Activated CD8-positive, alpha-beta memory T cell treated with anti-CD3 and anti-CD28 coated beads for 24 hours (primary cell): Measurements from ENCODE around the gene TPI1.

ENCODE experiments used
- DNase-seq: peaks from one replicate; pipeline ENCODE4 v3.0.0-alpha.2; 2020

Gene TPI1

DNA sequence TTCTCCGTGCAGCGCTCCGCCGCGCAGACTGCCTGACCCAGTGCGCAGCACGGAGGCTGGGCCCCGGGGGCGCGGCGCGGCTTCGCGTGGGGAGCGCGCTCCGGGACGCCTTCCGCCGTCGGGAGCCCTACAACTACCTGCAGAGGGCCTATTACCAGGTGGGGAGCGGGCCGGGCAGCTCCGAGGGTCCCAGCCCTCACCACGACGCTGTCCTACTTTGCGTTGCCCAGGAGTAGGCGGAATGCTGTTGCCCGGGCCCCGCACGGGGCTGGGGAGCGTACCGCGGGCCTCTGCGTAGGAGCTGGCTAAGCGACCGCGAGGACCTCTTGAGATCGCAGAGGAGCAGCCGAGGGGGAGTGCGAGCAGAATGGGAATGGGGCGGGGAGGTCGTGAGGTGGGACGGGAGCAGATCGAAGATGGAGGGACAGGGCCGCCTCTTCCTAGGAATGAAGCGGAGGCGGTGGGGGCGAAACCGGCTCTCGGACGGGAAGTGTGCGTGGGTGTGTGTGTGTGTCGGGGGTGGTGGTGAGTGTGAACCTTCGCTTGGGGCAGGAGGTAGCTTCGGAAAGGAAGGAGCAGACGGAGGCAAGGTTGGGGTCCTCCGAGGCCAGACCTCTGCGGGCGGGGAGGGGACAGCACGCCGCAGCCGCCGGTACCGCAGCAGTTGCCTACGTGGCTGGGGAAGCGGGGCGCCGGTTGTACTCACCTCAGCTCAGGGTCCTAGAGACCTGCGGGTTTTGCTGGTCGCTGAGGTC is 38.4 kb upstream of the TPI1 start:
- peak; percentile 76 for DNase-seq

DNA sequence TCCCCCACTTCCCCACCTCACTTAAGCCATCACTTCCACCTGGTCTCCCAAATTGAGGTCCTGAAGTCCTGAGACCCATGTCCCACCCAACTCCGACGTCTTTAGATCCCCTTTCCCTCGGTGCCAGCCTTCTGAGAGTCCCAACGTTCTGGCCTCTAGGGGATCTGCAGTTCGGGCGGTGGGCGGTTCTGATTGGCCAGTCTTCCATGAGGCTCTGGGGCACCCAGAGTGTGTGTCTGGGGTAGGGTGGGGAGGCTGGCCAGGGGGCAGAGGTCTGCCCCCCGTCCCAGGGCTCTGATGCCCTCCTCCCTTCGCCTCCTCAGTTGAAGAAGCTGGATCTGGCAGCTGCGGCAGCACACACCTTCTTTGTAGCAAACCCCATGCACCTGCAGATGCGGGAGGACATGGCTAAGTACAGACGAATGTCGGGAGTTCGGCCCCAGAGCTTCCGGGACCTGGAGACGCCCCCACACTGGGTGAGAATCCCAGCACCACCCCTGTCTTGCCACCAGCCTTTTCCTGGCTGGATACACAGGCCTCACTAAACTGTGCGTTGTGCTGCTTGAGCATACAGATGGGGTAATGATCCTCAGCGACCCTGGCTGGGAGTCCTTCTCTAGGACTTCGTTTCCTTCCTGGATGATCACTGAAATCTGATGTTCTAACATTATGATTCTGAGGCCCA is 37.7 kb upstream of the TPI1 start:
- no peak for DNase-seq

DNA sequence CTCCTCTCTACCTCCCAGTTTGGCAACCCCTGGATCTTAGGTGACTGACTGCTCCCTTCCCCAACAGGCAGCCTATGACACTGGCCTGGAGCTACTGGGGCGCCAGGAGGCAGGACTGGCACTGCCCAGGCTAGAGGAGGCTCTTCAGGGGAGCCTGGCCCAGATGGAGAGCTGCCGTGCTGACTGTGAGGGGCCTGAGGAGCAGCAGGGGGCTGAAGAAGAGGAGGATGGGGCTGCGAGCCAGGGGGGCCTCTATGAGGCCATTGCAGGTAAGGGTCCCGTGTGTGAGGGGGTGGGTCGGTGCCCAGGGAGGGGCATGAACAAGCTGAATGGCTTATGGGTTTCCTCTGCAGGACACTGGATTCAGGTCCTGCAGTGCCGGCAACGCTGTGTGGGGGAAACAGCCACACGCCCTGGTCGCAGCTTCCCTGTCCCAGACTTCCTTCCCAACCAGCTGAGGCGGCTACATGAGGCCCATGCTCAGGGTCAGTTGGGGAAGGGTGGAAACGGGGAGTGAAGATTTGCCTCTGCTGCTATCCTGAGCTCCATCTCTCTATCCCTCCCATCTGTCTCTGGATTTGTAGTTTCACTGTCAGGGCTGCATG is 36.9 kb upstream of the TPI1 start:
- no peak for DNase-seq

DNA sequence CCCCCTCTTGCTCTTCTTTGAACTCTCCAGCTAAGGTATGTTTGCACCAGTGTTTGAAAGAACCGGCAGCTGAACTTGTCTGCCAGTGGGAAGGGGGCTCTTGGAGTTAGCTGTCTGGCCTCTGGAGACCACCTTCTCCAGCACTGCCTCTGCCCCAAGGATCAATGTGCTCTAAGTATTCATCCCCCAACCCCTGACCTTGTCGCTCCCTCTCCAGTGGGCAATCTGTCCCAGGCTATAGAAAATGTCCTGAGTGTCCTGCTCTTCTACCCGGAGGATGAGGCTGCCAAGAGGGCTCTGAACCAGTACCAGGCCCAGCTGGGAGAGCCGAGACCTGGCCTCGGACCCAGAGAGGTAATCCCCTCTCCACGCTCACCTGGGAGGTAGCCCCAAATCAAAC is 36.3 kb upstream of the TPI1 start:
- no peak for DNase-seq

DNA sequence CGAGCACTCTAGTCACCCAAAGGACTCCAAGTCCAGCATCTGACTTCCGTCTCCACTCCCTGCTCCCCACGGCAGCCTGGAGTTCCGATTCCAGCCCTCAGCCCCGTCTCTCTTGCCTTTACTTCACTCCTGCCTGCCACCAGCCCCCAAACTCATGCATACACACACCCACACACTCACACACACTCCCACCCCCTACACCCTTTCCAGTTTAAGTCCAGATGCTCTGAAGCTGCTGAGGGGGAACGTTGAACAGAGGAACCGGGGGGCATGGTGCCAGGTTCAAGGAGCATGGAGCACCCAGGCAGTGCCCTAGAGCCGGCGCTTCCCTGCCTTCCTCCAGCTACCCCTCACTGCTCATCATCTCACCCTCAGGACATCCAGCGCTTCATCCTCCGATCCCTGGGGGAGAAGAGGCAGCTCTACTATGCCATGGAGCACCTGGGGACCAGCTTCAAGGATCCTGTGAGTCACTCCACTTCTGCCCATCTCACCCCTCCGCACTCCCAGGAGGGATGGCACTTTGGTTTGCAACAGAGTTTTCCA is 35.8 kb upstream of the TPI1 start:
- no peak for DNase-seq

DNA sequence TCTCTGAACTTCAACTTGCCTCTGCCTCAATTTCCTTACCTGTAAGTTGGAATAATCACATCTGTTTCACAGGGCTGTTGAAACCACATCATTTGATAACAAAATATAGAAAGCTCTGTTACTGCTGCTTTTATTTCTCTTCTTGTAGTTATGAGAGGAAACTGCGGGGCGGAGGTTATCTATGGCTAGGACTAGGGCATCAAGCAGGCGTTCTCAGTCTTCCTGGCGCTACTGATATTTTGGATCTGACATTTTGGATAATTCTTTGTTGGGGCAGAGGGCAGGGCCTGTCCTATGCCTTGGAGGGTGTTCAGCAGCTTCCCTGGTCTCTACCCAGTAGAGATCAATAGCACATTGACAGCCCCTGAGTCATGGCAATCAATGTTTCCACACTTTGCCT is 35.2 kb upstream of the TPI1 start:
- DNase-seq: no peak

DNA sequence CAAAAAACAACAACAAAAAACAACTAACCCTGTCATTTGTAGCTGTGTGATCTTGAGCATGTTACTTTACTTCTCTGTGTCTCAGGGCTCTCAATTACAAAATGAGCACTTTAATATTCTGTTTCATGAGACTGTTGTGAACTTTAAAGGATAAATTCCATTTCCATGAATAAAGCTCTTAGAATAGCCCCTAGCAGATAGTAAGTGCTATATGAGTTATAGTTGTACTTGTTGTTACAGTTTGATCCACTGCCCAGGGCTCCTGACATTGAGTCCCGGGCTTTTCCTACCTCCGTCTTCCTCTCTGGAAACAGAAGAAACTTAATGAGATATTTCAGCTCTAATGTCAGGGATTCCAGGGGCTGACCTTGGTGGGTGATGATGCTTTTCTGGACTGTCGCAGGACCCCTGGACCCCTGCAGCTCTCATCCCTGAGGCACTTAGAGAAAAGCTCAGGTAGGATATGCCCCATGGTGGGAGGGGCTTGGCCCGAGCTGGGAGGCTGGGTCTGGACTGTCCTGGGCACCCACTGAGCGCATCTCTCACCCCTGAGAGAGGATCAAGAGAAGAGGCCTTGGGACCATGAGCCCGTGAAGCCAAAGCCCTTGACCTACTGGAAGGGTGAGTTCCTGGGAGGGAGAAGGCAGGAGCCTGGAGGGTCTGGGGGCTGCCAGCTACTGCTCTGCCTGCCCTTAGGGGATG is 34.0 kb upstream of the TPI1 start:
- DNase-seq: no peak

- DNase-seq: no peak
Observed at GRCh38 chr12:6834254-6834653, 33.1 kb upstream of the TPI1 start.

GRCh38 chr12:6834873-6835272 is 32.5 kb upstream of the TPI1 start:
- no peak for DNase-seq

- DNase-seq: no peak
Observed at GRCh38 chr12:6836851-6837250, 30.5 kb upstream of the TPI1 start.

DNA sequence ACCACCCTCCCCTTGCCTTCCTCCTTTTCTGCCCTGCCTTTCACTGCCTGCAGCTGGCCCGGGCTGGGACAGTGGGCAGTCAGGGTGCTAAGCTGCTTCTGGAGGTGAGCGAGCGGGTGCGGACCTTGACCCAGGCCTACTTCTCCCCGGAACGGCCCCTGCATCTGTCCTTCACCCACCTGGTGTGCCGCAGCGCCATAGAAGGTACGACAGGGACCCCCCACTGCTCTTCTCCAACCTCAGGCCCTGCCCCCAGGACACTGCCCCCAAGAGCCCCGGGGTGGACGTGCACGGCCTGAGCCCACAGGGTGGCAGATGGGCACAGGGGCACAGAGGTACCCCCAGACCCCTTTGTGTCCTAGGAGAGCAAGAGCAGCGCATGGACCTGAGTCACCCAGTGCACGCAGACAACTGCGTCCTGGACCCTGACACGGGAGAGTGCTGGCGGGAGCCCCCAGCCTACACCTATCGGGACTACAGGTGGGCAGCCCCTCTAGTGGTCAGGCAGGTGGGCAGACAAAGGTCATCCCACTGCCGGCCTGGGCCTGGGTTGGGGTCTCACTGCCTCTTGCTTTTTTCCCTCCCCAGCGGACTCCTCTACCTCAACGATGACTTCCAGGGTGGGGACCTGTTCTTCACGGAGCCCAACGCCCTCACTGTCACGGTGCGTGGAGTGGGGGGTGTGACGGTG is 29.8 kb upstream of the TPI1 start:
- no peak for DNase-seq

GRCh38 chr12:6838854-6839253 is 28.5 kb upstream of the TPI1 start:
- DNase-seq: no peak

- DNase-seq: no peak
Observed at GRCh38 chr12:6839482-6840201, 27.7 kb upstream of the TPI1 start.

DNA sequence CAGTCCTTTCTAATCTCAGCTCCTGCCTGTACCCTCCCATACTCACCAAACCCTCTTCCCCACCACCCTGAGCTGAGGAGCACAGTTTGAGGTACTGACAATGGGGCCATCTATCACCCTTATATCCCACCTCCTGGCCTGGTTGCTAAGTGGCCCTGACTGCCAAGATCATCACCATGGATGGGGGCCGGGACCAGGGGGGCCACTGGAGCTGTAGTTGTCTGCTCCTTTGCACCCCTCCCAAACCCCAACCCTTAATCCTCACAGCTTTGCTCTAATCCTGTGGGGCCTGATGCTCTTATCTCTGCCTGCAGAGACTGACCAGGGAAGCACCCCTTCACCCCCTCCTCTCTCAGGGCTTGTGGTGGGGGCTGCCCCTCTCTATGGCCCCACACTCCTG is 27.0 kb upstream of the TPI1 start:
- DNase-seq: no peak

GRCh38 chr12:6840761-6841515 is 26.4 kb upstream of the TPI1 start, which contains the start of gene GNB3:
TSS of gene GNB3 (plus strand) at chr12:6840925. CDS start at chr12:6841288, 363 bp downstream.
- no peak for DNase-seq

DNA sequence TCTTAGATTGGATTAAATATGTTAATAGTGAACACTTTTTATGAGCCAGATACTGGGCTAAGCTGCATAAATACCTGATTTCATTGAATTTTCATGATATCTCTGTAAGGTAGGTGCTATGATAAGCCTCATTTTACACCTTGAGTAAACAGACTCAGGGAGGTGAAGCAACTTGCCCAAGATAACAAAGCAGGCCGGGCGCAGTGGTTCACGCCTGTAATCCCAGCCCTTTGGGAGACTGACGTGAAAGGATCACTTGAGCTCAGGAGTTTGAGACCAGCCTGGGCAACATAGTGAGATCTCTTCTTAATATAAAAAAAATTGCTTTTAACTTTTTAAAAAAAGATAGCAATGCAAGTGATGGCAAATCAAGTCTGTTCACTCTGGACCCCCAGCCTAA is 25.3 kb upstream of the TPI1 start:
- DNase-seq: no peak

- DNase-seq: no peak
Observed at GRCh38 chr12:6843118-6843902, 24.0 kb upstream of the TPI1 start.

GRCh38 chr12:6845395-6845794 is 21.9 kb upstream of the TPI1 start:
- no peak for DNase-seq

DNA sequence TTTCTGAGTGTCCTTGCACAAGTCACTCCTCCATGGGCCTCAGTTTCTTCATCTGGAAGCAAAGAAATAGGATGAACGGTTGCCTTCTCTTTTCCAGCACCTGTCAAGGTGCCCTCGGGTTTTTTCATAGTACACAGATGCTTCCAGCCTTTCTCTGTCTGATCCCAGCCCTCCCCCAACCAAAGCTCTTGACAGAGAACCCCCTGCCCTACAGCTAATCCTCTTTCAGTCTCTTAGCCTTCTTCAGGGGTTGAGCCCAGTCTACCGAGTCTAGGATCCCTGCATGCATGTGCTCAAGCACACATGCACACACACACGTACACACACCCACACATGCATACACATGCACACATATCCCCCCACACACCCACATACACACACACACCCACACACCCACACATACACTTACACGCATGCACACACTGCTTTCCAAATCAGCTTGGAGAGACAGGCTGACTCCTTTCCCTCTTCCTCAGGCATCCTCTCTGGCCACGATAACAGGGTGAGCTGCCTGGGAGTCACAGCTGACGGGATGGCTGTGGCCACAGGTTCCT is 20.9 kb upstream of the TPI1 start:
- DNase-seq: no peak

- no peak for DNase-seq
Observed at GRCh38 chr12:6847676-6848075, 19.7 kb upstream of the TPI1 start.
